Measurements from ENCODE around the gene BCOR.

Gene BCOR

DNA sequence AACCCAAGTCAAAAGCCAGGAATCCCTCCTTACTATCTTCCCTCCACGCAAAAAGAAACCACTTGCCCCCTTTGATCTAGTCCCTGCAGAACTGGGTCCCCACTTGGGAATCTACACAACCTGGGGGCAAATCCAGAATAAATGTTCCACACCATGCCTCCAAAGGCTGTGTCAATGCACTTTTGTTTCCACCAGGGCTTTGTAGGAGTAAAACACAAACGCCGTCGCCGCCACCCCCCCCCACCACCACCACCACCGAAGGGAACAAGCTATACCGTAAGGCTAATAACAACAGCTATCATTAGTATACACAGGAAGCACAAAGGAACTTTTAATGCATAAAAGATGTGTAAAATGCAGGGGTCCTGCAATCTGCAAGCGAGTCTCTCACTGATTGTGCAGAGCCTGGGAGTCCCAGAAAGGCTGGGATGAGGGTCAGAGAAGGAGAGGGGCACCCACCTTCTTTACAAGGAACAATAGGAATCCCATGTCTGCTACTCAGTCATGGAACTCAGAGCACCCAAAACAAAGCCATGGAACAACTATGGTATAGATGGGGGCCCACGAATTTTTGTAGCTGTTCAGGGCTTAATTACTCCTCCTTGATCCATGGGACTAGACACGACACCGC is 13.2 kb downstream of the BCOR start:
- no peak for DNase-seq (ENCODE audit: low spot score)

GRCh38 chrX:40083979-40084359 is 13.8 kb downstream of the BCOR start:
- DNase-seq (ENCODE audit: low spot score): no peak

GRCh38 chrX:40083120-40083978 is 14.4 kb downstream of the BCOR start:
- no peak for DNase-seq (ENCODE audit: low spot score)

GRCh38 chrX:40082447-40083119 is 15.2 kb downstream of the BCOR start:
- no peak for DNase-seq (ENCODE audit: low spot score)

DNA sequence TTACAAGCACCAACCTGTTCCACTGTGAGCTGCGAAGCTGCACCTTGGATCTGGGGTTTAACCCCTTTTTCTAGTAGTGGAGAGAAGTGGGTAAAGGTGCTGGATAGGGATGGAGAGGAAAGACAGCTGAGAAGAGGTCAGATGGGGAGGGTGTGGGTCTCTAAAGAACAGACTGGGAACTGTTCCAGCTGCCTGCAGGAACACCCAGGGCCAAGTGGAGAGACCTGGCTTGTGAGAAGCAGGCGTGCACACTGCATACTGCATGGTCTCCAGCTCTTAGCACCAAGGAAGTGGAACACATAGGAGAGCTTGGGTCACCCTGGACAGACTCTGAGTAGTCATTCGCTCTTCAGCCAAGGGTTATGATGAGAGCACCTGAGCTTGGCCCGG is 16.1 kb downstream of the BCOR start:
- no peak for DNase-seq (ENCODE audit: low spot score)

DNA sequence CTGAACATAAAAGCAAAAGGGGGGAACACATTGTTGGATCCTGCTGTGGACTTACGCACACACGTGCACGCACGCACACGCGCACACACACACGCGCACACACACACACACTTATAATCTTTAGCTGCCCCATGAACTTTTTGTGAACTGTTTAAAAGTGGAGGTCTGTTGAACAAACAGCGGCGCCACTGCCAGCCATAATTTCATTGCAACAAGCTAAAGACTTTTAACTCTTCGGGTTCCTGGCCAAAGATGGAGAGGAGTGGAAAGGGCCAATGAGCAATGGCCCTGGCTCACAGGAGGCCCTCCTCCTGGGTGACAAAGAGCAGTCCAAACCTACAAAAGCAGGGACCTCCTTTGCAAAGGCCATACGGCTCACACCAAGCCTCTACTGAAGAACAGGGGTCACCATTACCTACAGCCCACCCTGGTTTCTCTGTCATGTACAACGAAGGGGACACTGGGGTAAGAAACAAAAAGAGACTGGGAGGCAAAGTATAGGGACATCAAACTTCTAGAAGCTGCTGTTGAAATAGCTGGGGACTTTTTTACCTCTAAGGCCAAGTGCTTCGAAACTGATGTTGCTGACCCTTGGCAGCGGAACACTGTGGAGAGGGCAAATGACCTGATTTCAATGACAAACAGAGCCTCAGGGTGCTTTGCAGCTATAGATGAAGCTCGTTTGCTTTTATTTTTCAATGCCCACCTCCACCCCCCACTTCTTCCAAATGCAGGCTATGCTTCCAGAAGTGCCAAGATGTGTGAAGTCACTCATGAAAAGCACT is 16.7 kb downstream of the BCOR start:
- DNase-seq (ENCODE audit: low spot score): no peak

DNA sequence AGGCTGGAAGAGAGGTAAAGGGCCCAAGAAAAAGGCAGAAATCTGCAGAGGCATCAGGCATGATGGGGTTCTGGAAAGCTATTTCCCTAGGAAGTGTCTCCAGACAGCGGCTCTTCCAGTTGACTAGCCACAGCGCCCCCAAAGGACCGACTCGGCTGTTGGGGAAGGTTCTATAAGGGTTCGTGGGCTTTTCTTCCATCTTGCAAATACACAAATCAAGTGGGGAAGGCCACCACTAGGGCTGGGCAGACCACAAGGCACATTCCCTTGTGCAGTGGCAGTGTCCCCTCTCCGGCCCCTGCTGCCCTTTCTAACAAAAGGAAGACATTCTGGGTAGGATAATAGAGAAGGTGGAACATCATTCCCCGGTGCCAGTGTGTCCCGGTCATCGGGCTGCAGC is 18.2 kb downstream of the BCOR start:
- DNase-seq (ENCODE audit: low spot score): no peak

GRCh38 chrX:40078489-40079227 is 19.1 kb downstream of the BCOR start:
- DNase-seq (ENCODE audit: low spot score): no peak

- no peak for DNase-seq (ENCODE audit: low spot score)
These were observed 19.9 kb downstream of the BCOR start for GRCh38 chrX:40077906-40078305.

- DNase-seq (ENCODE audit: low spot score): no peak
These were observed 20.8 kb downstream of the BCOR start for GRCh38 chrX:40076750-40077575.

DNA sequence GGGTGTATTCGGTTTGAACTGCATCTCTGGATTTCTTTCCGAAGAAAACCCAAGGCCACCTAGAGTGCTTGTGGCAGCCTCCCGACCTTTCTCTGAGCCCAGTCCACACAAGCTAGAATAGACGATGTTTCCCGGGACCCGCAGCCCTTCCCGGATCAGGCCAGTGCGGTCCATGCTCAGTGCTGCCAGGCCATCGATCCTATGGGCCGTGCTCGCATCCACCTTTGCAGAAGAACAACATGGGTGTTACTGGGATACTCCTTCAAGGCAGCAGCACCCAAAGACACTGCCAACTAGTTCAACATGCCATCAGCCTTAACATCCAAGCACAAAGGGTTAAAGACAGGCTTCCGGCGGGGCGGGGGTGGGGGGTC is 22.8 kb downstream of the BCOR start:
- DNase-seq (ENCODE audit: low spot score): no peak

GRCh38 chrX:40074080-40074958 is 23.4 kb downstream of the BCOR start:
- DNase-seq (ENCODE audit: low spot score): no peak

GRCh38 chrX:40073439-40074054 is 24.2 kb downstream of the BCOR start:
- DNase-seq (ENCODE audit: low spot score): no peak

GRCh38 chrX:40072246-40072645 is 25.5 kb downstream of the BCOR start:
- DNase-seq (ENCODE audit: low spot score): no peak

- DNase-seq (ENCODE audit: low spot score): no peak
These were observed 29.7 kb downstream of the BCOR start for GRCh38 chrX:40068048-40068447.

DNA sequence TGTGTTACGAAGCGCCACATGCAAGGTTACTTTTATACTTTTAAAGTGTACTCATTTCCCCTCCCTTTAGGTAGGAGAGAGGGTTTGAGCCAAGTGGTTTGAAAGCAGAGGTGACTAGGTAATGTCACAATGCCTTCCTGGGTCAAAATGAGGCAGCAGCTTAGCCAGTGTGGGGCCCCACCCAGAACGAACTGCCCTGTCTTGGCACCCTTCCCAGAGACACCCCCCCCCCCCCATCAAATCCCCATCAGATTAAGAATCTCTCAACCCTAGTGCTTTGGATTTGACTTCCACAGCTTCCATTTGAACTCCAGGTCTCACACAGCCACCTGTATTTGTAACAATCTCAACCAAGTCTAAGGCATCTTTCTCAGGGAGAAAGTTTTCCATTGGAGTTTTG is 31.1 kb downstream of the BCOR start:
- DNase-seq (ENCODE audit: low spot score): no peak

- no peak for DNase-seq (ENCODE audit: low spot score)
These were observed 32.3 kb downstream of the BCOR start for GRCh38 chrX:40065296-40066046.

DNA sequence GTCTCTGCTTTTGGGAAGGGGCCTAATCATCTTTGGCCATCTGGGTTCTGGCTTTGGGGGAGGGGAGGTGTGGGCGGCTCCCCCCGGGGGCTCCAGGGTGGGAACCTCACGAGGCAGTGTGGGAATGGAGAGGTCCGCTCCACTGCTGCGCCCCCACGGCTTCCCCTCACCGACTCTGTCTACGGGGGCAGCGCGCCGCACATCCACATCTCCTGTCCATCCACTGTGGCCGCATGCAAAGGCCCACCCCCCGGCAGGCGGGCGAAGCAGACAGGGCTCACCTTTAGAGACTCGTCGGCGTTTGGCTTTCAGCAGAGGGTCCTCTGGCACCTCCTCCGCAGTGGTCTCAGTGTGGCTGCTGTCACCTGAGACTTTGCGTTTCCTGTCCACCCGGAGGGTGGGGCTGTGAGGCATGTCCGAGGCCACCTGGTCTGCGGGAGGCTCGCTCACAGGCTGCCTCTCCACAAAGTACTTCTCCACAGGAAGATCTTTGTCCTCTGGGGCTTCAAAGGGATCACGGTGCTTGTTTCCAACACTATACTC is 33.6 kb downstream of the BCOR start:
- no peak for DNase-seq (ENCODE audit: low spot score)
